K562 (cell line): ENCODE data around the gene SHANK1. TPM values are rescaled to one million over a fixed set of nuclear protein-coding genes. Genes with fewer than 3 reads are reported as not detected.
"Not testable (repeated sequence)": the region's sequence is repeated elsewhere in the genome, so short reads cannot be mapped to it uniquely, and the experiment has no call there.

Experiments used
- ATAC-seq: fragments of 200-7000 bp; cut with Tn5 transposase; 3 replicates; pipeline ENCODE4 v1.9.1; 2020; ENCODE audit warnings: moderate library complexity
- BruUV-seq: library from RNA; stranded (reverse); fragments of 400-500 nt; replicated peaks from 2 replicates; lab custom pipeline; 2021; lab: Mats Ljungman, UMichigan
- CTCF ChIA-PET: fragments of 300-600 bp; formaldehyde crosslinking; extraction: SDS; loops from one replicate; lab custom pipeline; 2021; ENCODE audit warnings: low intra/inter-chr PET ratio; lab: Yijun Ruan, JAX
- POLR2A ChIA-PET: fragments of 300-600, 350-650 bp; sonication (Branson Sonifier 250); formaldehyde crosslinking; extraction: SDS; loops from one replicate; lab custom pipeline; 2021; ENCODE audit warnings: antibody characterized with exemption, inconsistent platforms; lab: Yijun Ruan, JAX
- DNase-seq, 4 experiments: peaks; one replicate each; pipeline versions ENCODE4 v3.0.0 to v3.0.0-alpha.2; 2011 to 2018; ENCODE audit warnings: low spot score in 3 of 4, mixed read lengths in 3 of 4; ENCODE audit errors: extremely low read depth in 1 of 4
- FAIRE-seq: peaks from 2 replicates; lab custom pipeline; 2011; peaks lifted over from hg19 to GRCh38; lab: Jason Lieb, UNC
- H2AFZ ChIP-seq: 2 replicates; pipeline ENCODE4 v1.6.0; 2011; ENCODE audit warnings: low read depth, low read length, control low read depth, inconsistent platforms
- H3K27ac ChIP-seq: fragments of 200-600 bp; 3 replicates; pipeline ENCODE4 v1.8.0; 2011; ENCODE audit warnings: low read depth, mild to moderate bottlenecking, control low read depth, inconsistent platforms, low read length, moderate library complexity, mixed read lengths; ENCODE audit errors: extremely low read depth
- H3K27me3 ChIP-seq, 2 experiments: fragments of 300-600 bp in 1 of 2; 2 replicates in 1 of 2; 3 replicates in 1 of 2; pipeline versions ENCODE4 v1.6.0 to v1.8.0; 2011; ENCODE audit warnings: inconsistent platforms in 2 of 2, low read length in 2 of 2, mild to moderate bottlenecking in 1 of 2, mixed read lengths in 1 of 2, moderate library complexity in 1 of 2; ENCODE audit not compliant: control insufficient read depth in 2 of 2, insufficient read depth in 2 of 2
- H3K36me3 ChIP-seq: fragments of 300-600 bp; 3 replicates; pipeline ENCODE4 v1.8.0; 2011; ENCODE audit warnings: mild to moderate bottlenecking, low read length, inconsistent platforms; ENCODE audit not compliant: control insufficient read depth, insufficient read depth
- H3K4me1 ChIP-seq, 2 experiments: fragments of 200-600 bp in 1 of 2; replicated peaks in 1 of 2; 2 replicates in 1 of 2; 3 replicates in 1 of 2; pipeline versions ENCODE4 v1.5.1 to v1.8.0; 2011; ENCODE audit warnings: inconsistent platforms in 2 of 2, low read length in 2 of 2, mild to moderate bottlenecking in 1 of 2, mixed read lengths in 1 of 2, moderate library complexity in 1 of 2; ENCODE audit not compliant: control insufficient read depth in 2 of 2, insufficient read depth in 2 of 2
- H3K4me2 ChIP-seq: 2 replicates; pipeline ENCODE4 v1.6.1; 2011; ENCODE audit warnings: low read length, control low read depth, inconsistent platforms, mixed read lengths; ENCODE audit not compliant: insufficient read depth
- H3K4me3 ChIP-seq: fragments of 200-600 bp; sonication (generic), shearing (Covaris generic); 2 replicates; pipeline ENCODE4 v1.5.1; 2016; ENCODE audit warnings: control low read depth, inconsistent platforms
- H3K79me2 ChIP-seq: fragments of 200-600 bp; 3 replicates; pipeline ENCODE4 v1.8.0; 2011; ENCODE audit warnings: low read length, inconsistent platforms; ENCODE audit not compliant: control insufficient read depth, insufficient read depth
- H3K9ac ChIP-seq, 2 experiments: 2 replicates each; pipeline versions ENCODE4 v1.6.0 to v1.6.1; 2011; ENCODE audit warnings: low read depth in 2 of 2, low read length in 2 of 2, control low read depth in 1 of 2, inconsistent platforms in 1 of 2, mild to moderate bottlenecking in 1 of 2, mixed read lengths in 1 of 2; ENCODE audit not compliant: insufficient read depth in 1 of 2
- H3K9me1 ChIP-seq: one replicate; pipeline ENCODE4 v1.6.0; 2011; ENCODE audit warnings: inconsistent platforms, mild to moderate bottlenecking, low read length, moderate library complexity; ENCODE audit not compliant: control insufficient read depth, insufficient read depth
- H3K9me3 ChIP-seq: replicated peaks from 2 replicates; pipeline ENCODE4 v1.5.1; 2011; ENCODE audit warnings: low read depth, low read length, inconsistent platforms; ENCODE audit not compliant: control insufficient read depth, insufficient read depth
- H4K20me1 ChIP-seq: replicated peaks from 2 replicates; pipeline ENCODE4 v1.6.1; 2011; ENCODE audit warnings: low read length, inconsistent platforms, mixed read lengths; ENCODE audit not compliant: control insufficient read depth, insufficient read depth
- RFX1 ChIP-seq: fragments of 450-650 bp; IDR thresholded peaks from 2 replicates; pipeline ENCODE4 v1.6.1; 2016; ENCODE audit warnings: mild to moderate bottlenecking, moderate library complexity
- WGBS: fragments of 100-300 bp; shearing (Covaris generic); methylation state at CpG from one replicate; pipeline ENCODE4 v1.1.6; 2016; ENCODE audit warnings: low coverage, mixed read lengths; ENCODE audit not compliant: insufficient coverage; ENCODE audit errors: missing lambda C conversion rate; 5-methylcytosine and 5-hydroxymethylcytosine counted together
- in situ Hi-C: fragments of 300-500 bp; cut with MboI; formaldehyde crosslinking; loops from 4 replicates; pipeline ENCODE4 v1.15.0; 2018; ENCODE audit warnings: inconsistent platforms, mixed read lengths
- intact Hi-C: fragments of 100-400 bp; cut with micrococcal nuclease; formaldehyde crosslinking; loops from 2 replicates; pipeline ENCODE4 v1.14.2; 2022
- polyA plus RNA-seq, 8 experiments: library from polyadenylated mRNA; depleted of rRNA in 4 of 8; stranded (reverse) in 5 of 8; unstranded in 3 of 8; fragments of >200 nt; fragmentation: Nextera tagmentation in 2 of 8; fragmentation: Illumina TruSeq in 1 of 8; extraction: Ambion mirVana in 2 of 8; extraction: Trizol in 1 of 8; gene quantifications; 2 replicates each; pipeline versions ENCODE4 v1.2.1 to v1.2.3, GENCODE V29; 2011 to 2014; ENCODE audit warnings: inconsistent platforms in 1 of 8, missing spikeins in 1 of 8
- total RNA-seq, 7 experiments: library from RNA; depleted of rRNA in 6 of 7; stranded (reverse); fragments of >200 nt in 6 of 7; fragmentation: Illumina TruSeq in 2 of 7; extraction: Trizol in 2 of 7; gene quantifications; 2 replicates each; pipeline versions ENCODE4 v1.2.1 to v1.2.3, GENCODE V29; 2011 to 2021; ENCODE audit warnings: low replicate concordance in 1 of 7
- TF ChIP-seq, protein P1 (sequence below), 2 experiments: fragments of 450-650 bp; formaldehyde crosslinking in 1 of 2; IDR thresholded peaks; 2 replicates each; pipeline versions ENCODE4 v1.4.0 to v1.6.1; 2014 to 2020; ENCODE audit warnings: mild to moderate bottlenecking in 2 of 2, borderline replicate concordance in 1 of 2, low read depth in 1 of 2

Gene SHANK1
- total and polyA plus RNA-seq, 9 of the 15 experiments (the other 6 are each of a cell fraction or from before 2014, with no cell fraction given), result 0.33 to 1.3 (median 0.55) TPM; not detected in 2

DNA sequence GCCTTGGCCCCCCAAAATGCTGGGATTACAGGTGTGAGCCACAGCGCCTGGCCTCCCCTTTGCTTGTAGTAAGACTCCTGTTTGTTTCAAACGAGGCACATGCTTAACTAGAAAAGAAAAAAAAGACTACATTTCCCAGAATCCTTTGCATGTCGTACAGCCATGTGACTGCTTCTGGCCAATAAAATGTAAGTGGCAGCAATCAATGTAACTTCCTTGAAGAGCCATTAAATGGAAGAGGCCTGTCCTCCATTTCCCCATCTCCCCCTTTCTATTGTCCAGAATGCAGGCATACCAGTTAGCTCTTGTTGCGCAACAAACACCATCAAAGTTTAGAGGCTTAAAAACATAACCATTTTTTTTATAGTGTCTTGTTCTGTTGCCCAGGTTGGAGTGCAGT is 40.3 kb upstream of the SHANK1 start (continued):
- TF ChIP-seq, protein P1, sequence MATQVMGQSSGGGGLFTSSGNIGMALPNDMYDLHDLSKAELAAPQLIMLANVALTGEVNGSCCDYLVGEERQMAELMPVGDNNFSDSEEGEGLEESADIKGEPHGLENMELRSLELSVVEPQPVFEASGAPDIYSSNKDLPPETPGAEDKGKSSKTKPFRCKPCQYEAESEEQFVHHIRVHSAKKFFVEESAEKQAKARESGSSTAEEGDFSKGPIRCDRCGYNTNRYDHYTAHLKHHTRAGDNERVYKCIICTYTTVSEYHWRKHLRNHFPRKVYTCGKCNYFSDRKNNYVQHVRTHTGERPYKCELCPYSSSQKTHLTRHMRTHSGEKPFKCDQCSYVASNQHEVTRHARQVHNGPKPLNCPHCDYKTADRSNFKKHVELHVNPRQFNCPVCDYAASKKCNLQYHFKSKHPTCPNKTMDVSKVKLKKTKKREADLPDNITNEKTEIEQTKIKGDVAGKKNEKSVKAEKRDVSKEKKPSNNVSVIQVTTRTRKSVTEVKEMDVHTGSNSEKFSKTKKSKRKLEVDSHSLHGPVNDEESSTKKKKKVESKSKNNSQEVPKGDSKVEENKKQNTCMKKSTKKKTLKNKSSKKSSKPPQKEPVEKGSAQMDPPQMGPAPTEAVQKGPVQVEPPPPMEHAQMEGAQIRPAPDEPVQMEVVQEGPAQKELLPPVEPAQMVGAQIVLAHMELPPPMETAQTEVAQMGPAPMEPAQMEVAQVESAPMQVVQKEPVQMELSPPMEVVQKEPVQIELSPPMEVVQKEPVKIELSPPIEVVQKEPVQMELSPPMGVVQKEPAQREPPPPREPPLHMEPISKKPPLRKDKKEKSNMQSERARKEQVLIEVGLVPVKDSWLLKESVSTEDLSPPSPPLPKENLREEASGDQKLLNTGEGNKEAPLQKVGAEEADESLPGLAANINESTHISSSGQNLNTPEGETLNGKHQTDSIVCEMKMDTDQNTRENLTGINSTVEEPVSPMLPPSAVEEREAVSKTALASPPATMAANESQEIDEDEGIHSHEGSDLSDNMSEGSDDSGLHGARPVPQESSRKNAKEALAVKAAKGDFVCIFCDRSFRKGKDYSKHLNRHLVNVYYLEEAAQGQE (IDR thresholded peaks at IDR 0.05; ENCODE audit: borderline replicate concordance), result peak; percentile 77
- TF ChIP-seq, protein P1 (CRISPR knock-in tag; IDR thresholded peaks at IDR 0.05; ENCODE audit: low read depth), result no peak

GRCh38 chr19:50759076-50759475 is 39.5 kb upstream of the SHANK1 start:
- ATAC-seq, in situ Hi-C loops, BruUV-seq, DNase-seq, H3K4me2 ChIP-seq, H3K79me2 ChIP-seq, H3K9me1 ChIP-seq, intact Hi-C loops, H3K9me3 ChIP-seq, FAIRE-seq, H3K4me3 ChIP-seq, H3K27ac ChIP-seq, H4K20me1 ChIP-seq, H3K9ac ChIP-seq, H3K4me1 ChIP-seq, CTCF ChIA-PET, H3K36me3 ChIP-seq, H3K27me3 ChIP-seq: not testable (repeated sequence)
- WGBS, result 69% methylated on average over 9 of the region's 18 CpGs
- peak overlapping the region; percentile 93 for H2AFZ ChIP-seq
- TF ChIP-seq RFX1, result peak; percentile 36; the same call in 1 of the 2 replicates
- POLR2A ChIA-PET, result interaction anchor here (0.6 kb wide), 1 partner anchor 20 kb away, joined by 3 read pairs; no protein-coding TSS in a partner anchor
